HG02759 (cell line): ENCODE measurements around the gene ALDH1A2.
"Not testable (repeated sequence)": the region's sequence is repeated elsewhere in the genome, so short reads cannot be mapped to it uniquely, and the experiment has no call there.

Source experiments
- ATAC-seq: cut with Tn5 transposase; IDR thresholded peaks from one replicate; pipeline ENCODE4 v1.9.1; 2021; ENCODE audit warnings: mild to moderate bottlenecking, moderate library complexity; ENCODE audit not compliant: unreplicated experiment

ALDH1A2 gene

DNA sequence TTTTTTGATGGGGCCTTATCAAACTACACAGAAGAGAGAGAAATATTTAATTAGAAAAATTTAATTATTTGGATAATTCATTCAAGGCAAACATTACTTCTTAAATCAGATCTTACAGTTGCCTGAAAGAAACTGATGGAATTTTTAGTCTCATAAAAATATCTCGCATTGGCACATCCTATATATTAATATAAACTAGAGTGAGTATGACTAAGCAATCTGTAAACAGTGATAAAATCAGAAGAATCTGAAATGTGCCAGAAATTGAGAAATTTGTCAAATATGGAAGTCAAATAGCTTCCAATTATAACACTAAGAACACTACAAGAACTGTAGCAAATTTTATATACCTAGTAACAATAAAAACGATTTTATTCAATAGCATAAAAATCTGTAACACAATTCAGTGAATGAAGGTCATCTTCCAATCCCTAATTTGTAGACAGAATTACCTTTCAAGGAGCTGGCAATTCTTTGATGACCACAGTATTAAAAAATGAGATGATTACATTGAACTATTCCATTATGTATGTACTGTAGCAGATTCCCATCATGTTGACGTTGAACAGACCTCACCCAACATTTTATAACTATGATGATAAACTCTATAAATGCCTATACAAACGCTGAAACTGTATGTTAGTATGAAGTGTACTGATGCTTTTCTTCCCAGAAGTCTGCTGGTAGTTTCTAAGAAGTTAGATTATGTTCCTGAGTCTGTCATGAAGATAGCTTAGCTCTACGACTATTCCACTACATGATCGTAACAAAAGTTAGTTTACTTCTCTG, 63.0 kb downstream of the ALDH1A2 start:
- no peak for ATAC-seq

DNA sequence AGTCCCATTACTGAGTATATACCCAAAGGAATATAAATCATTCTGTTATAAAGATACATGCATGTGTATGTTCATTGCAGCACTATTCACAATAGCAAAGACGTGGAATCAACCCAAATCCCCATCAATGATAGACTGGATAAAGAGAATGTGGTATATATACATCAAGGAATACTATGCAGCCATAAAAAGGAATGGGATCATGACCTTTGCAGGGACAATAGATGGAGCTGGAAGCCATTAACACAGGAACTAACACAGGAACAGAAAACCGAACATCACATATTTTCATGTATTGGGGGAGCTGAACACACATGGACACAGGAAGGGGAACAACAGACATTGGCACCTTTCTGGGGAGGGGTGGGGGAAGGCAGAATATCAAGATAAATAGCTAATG, 65.8 kb downstream of the ALDH1A2 start:
- not testable (repeated sequence) for ATAC-seq

DNA sequence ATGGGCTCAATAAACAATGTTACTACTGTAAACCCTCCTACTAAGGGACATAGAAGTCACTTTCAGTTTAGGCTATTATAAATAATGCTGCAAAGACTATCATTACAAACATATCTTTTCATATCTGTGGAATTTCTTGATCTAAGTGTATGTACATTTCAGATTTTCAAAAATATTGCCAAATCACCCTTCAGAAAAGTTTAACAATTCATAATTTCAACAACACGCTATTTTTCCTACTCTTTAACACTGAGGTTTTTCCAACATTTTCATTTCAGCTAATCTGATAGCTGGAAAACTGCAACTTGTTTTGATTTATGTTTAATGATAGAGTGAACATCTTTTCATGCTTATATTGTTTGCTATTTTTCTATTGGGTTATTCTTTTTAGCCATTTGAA, 69.0 kb downstream of the ALDH1A2 start:
- no peak for ATAC-seq

DNA sequence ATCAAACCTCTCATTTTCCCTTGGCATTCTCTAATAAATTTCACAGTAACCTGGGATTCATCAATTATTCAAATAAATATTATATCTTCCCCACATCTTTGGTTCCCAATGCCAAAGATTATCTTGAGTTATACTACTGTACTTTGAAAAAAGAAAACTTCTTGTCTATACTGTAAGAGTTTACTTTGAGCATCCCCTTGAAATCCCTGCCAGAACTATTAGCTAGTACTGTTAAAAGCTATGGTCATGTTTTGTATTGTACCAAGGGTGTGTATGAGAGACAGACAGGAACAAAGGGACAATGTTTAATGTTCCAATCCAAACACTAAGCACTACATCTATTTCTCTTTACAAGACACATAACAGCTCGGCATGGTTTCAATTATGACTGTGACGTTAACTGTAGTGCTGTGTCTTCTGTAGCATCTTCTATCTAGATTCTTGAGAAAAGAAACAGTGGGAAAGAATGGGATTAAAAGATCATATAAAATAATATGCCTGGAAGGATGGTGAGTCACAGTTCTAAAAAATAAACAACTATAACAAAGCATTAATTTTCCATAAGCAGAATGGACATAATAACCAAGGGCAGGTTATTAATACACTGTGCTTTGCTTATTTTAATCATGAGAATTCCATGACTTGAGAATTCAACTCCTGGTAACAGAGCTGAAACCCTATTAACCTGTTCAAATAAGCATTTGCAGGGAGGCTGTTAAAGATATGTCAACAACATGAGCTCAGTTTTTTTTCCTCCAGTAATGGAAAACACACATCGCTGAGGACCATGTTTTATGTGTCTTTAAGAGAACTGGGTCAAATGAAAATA, 71.1 kb downstream of the ALDH1A2 start:
- ATAC-seq, result no peak

DNA sequence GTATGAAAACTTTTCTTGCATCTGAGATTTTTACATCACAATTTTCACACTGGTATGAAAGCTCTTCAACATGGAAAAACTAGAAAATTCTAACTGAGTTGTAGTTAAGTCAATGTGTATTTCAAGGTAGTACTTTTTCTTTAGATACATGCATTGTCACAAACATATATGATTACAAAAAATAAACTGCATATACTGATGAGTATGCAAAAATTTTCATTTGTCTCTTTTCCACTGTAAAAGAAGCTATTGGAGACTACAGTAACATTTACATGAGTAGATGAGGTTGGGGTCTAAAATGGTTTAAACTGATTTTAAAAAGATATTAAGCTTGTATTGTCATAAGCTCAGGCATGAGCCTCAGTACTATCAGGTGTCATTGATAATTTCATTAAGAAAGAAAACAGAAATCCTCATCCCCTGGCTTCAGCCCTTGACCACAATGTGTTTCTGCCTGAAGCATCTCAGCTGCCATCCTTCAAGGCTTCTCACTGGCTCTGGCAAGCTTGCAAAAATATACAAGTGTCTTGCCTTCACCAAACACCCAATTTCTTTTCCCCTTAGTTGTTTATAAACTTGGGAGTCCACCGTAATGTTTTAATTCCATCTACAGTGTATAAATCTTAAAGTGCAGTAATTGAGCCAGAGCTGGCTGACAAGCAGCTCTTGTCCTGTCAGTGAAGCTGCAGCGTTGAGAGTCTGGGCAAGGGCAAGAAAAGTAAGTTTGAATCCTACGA, 71.9 kb downstream of the ALDH1A2 start:
- no peak for ATAC-seq

DNA sequence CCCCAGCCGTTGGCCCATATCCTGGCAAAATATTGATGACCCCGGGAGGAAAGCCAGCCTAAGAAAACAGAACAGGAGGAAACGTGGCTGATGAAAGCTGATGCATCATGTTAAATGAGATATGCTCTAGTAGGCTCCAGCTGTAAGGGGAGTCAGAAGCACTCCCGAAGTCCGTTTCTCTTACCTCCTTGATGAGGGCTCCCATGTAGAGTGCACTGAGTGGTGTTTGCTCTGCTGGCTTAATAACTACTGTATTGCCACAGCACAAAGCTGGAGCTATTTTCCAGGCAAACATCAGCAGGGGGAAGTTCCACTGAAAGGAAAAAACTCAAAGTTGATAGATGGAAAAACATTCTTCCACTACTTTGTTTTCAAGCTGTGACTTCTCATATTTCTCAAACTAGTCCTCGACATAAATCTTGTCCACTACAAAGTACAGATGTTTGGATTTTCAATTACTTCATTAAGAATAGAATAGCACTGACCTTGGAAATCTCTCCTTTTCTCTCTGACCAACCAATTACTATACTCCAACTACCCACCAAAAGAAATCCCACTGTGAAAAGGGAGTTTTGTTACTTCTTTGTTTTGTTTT, 72.7 kb downstream of the ALDH1A2 start:
- ATAC-seq, result no peak

DNA sequence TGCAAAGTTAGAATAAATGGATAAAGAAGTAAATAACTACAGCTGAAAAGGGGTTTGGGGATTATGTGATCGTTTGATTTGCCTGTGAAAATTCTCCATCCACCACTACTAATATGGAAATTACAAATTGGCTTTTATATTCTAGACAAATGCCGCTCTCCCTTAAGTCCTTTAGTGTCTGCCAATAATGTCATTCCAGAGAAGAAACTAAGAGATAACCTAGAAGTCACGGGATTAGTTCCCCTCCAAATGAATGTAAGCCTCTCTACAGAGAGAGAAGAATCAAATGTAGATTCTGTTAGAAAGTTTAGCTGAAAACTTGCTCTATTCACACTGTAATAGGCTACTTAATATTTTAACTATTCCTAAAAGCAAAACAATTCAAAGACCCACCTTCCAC, 92.0 kb downstream of the ALDH1A2 start:
- ATAC-seq, result no peak

DNA sequence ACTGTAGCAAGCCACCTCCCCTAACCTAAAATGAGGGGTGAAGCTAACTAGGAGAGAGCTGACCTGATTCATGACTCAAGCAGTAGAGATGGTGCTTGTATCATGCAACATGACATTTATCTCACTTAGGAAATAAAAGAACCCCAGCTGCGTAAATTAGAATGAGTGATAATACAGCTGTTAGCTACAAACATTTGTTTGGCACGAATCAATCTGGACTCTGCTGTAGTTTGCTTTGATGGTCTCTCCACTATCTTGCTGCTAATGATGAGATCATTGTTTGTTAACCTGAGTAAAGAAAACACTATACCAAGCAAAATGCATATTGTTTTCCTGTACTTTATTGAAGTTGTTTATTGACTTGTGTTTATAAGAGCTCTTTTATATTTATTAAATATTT, 92.6 kb downstream of the ALDH1A2 start:
- ATAC-seq, result no peak

DNA sequence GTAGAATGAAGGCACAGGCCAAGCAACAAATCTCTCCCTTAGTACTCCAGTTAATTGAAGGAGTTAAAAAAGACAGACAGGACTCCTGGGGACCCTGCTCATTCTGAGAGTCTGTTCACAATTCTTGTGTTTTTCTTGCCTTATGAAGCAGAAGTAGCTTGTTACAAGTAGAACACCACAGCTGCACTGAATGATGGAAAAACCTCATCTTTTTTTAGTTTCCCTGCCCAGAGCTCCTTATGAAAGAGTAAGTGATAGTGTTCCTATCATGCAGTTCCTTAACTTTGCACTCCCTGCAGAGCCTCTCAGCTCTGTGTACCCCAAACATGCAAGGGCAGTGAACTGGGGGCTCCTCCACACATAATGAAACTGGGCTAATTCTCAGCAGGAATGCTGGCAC, 95.5 kb downstream of the ALDH1A2 start:
- ATAC-seq, result no peak

DNA sequence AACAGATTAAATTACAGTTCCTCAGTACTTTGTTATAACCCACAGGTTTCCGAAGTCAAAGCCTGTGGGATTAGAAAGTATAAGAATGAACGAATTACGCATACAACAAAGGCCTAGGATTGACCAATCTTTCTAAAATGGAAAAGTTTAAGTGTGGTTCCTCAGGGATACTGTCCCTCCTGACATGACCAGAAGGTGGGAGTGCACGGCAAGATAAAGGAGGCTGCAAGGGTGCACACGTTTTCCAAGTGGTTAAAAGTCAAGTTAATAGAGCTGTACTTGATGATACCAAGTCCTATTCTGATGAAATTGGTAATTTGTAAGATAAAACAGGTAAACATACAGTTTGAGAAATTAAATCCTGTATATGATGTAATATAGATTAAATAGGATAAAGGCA, 96.2 kb downstream of the ALDH1A2 start:
- no peak for ATAC-seq

DNA sequence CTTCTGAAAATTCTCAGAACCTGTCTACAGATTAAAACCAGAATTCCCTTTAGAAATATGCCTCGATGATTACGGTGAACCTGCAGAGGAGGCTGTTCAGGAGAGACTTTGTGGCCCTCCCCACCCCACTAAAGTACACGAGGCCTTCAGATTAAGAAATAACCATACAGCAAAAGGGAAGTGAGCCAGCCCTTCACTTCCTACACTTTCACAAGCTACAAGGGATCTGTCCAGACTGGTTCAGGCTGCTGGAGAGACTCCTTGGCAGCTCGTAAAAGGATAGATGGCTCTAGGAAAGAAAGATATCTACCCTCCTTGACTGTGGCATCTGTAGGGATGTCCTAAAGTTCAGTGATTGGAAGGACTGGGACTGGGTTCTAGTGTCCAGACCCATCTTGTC, 102.6 kb downstream of the ALDH1A2 start:
- no peak for ATAC-seq

DNA sequence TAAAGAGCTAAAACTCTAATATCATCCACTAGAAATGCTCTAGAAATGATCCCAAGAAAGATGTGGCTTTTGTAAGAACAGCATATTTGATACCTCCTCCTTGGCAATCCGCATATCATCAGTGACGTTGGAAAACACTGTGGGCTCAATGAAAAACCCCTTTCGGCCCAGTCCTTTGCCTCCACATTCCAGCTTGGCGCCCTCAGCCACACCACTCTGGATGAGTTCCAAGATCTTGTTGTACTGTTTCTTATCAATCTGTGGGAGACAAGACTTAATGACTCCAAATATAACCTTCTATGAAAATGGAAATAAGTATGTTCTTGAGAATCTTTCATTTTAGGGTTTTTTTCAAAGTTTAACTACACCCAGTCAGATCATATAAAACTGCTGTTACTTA, 103.6 kb downstream of the ALDH1A2 start:
- no peak for ATAC-seq

DNA sequence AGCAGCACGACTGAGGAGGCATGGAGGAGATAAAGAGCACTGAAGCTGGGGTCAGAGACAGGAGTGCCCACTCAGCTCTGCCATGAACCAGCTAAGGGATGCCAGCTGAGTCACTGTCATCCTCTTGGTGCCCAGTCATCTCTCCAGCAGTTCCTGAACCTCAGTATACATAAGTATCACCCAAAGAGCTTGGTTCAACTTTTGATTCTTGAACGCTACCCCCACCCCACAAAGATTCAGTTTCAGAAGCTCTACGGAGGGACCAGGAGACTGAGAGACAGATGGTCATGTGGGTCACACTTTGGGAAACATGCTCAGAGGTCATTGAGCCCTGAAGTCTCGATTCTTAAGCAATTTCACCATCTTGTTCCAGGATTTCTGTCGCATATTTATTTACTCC, 108.4 kb downstream of the ALDH1A2 start:
- no peak for ATAC-seq

DNA sequence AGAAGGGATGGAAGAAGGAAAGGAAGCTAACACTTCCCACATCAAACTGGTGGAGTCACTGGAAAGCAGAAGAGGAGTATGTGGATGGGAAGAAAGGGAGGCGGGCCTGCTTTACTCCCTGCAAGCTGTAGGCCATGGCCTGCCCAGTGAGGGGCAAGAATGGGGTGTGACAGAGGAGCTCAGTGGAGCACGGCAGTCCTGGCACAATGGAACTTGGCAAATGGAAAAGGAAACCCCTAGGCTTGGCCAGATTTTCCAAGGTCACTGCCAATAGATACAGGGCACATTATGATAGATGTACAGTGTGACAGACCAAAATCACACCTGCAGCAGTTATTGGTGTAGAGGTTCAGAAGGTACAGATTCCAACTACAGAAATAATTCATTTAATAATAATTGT, 111.6 kb downstream of the ALDH1A2 start:
- no peak for ATAC-seq

DNA sequence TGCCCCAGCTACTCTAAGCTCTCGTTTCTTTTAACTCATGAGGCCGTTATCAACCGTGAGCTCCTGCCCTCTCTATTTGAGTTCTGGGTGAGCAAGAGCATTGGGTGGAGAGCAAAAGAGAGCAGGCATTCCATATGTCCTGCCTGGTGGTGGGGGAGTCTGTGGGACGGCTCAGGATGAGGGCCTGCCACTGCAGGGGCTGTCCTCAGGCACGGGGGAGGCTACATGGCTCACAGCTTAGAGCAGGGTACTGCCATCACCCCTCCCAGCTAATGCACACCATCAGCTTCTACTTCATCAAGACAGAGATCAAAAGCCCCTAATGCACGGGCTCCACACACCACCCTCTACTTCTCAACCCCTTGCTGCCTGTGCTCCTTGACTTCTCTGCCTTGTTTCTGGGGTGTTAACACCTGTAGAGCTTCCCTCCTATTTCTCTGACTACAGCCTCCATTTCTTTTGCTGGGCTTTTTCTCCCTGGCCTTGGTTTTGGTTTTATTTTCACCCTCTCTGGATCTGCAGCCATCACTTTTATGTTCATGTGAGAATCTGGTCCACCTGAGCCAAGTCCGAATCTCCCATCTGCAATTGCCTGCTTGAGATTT, 114.1 kb downstream of the ALDH1A2 start:
- no peak for ATAC-seq

DNA sequence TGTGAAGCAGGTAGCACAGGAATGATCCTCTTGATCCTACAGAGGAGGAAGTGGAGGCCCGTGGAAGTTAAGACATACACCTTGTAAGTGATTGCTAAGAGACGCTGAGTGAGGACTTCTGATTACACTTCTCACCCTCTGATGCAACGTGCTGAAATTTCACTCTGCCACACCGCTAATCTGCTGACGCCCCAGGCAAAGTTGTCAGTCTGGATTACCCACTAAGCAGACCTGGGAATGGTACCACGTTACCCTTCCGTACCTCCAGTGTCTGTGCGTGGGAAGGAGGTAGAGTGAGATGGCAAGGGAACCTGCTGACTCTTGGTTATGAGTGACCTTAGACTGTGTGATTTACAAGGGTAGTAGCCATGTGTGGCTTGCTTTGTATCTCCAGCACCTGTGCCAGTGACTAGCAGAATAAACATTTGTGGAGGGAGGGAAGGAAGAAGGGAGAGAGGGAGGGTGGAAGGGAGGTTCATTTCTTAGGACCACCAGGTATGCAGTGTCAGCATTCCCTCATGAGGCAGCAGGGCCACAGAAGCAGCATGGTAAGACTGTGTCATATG, 115.0 kb downstream of the ALDH1A2 start:
- ATAC-seq, result no peak

DNA sequence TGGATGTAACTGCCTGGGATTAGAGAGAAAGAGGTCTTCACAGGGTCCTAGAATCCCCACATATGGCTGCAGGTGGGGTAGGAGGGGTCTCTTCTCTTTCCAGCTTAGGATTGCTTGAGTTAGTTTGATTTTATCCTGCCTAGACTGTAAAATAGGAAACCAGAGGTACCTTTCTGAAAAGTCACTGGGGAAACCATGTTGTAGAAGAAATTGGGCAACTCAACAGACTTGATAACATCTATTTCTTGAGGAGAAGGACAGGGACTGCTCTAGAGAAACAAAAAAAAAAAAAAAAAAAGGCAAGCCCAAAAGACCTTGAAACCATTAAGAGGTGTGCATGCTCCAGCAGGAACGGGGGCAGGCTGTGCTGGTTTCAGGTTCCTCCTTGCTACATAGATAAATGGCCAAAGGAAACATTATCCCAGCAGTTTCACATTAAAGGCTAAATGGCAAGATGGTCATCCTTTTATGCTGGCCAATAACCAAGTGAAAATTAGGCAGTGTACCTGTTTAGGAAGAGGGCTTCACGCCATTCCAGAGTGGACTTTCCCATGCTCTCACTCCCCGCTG, 116.1 kb downstream of the ALDH1A2 start:
- ATAC-seq, result no peak

DNA sequence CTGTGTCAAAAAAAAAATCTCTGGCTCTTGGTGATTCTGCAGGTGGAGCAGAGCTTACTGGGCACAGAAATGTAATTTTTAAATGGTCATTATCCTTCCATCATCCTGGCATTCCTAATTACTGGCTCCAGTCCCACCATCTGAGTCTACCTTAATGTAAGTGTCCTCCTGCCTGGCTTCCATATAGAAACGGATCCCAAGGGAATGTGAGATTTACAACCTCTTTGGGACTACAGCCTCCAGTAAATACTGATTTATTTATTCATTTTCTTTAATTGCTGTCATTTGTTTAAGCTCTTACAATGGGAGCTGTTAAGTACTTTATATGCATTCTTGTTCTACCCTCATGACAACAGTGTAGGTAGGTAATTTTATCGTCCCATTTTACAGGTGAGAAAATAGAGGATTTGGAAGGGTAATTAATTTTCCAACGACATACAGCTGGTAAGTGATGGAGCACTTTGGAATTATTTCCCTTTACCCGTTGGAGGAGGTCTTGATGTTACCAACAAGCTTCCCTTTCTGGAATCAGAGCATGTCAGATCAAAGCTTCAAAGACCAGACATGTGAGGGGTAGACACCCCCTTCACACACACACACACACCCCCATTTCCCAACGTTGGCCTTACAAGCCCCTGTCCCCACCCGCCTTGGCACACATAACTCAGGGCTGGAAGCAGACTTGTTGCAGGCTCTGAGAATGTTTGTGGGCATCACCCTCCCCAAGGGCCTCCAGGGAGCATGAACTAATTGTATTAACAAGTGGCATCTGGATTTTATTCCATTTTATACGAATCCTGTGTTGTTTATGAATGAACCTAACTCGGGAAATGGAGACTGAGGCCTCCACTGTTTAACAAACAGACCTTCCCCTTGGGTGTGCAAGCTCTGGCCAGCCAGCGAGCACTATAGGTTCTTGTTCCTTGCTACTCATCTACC, 116.9 kb downstream of the ALDH1A2 start:
- ATAC-seq, result no peak

DNA sequence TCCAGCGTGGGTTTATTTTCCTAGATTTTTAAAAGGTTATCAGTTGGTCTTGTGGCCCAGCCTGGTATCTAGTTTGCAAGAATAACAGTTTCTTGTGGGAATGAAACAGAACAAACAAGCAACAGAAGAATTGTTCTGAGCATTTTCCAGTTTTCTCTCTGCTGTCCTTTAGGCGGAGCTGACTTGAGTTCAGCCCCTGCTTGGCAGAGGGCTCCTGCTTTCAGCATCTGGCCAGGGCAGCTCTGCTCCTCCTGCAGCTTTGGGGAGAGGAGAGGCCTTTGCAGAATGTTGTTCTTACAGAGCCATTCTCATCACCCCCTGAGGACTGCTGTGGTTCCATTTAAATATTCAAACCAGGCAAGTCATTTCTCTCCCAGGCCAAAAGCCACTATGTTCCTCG, 117.7 kb downstream of the ALDH1A2 start:
- no peak for ATAC-seq
